ENCODE results near the gene ZDHHC11B.
"Not testable (repeated sequence)": the region's sequence is repeated elsewhere in the genome, so short reads cannot be mapped to it uniquely, and the experiment has no call there.

DNA sequence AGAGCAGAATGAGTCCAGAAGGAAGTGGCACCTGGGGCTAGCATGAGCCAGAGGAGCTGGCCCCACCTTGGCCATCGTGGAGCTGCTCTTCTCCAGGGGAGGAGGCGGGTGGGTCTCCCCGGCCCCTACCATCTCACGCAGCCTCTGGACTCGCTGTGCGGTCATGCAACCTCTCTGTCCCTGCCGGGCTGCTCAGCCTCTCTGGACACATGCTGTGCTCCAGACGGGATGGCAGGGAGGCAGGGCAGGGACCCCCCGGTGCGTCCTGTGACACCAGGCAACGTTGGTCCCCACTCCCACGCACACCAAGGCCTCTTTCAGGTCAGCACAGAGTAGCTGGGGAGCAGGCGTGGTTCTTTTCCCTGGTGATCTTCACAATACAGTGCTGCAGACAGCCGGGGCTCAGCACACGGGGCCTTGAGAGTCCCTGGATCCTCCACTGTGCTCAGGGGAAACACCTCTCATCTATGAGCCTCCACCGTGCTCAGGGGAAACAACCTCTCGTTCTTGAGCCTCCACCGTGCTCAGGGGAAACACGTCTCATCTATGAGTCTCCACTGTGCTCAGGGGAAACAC, 30.9 kb downstream of the ZDHHC11B start:
- TF ChIP-seq, protein P1, sequence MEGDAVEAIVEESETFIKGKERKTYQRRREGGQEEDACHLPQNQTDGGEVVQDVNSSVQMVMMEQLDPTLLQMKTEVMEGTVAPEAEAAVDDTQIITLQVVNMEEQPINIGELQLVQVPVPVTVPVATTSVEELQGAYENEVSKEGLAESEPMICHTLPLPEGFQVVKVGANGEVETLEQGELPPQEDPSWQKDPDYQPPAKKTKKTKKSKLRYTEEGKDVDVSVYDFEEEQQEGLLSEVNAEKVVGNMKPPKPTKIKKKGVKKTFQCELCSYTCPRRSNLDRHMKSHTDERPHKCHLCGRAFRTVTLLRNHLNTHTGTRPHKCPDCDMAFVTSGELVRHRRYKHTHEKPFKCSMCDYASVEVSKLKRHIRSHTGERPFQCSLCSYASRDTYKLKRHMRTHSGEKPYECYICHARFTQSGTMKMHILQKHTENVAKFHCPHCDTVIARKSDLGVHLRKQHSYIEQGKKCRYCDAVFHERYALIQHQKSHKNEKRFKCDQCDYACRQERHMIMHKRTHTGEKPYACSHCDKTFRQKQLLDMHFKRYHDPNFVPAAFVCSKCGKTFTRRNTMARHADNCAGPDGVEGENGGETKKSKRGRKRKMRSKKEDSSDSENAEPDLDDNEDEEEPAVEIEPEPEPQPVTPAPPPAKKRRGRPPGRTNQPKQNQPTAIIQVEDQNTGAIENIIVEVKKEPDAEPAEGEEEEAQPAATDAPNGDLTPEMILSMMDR (optimal IDR thresholded peaks at IDR 0.05 in 1 of 3, IDR thresholded peaks at IDR 0.05 in 1 of 3, conservative IDR thresholded peaks at IDR 0.05 in 1 of 3; ENCODE audit: extremely low read depth in 1 of 3, insufficient read depth in 2 of 3, low read length in 3 of 3), result not testable (repeated sequence)
- TF ChIP-seq EZH2 (IDR thresholded peaks at IDR 0.05; ENCODE audit: low read length), result not testable (repeated sequence)

Measured in keratinocyte (primary cell).